Measurements from ENCODE around the gene DEFB124. TPM values are rescaled to one million over a fixed set of nuclear protein-coding genes. Genes with fewer than 3 reads are reported as not detected.

Gene DEFB124
- total and polyA plus RNA-seq, 2 of the 8 experiments (the other 6 are each of a cell fraction or from before 2014, with no cell fraction given) = not detected

GRCh38 chr20:31500527-31500926 lies 25.6 kb upstream of the DEFB124 start:
- no peak overlapping the region for H3K27ac ChIP-seq (ENCODE audit: low read depth, low read length)
- ChIA-PET CTCF (ENCODE audit: partially characterized antibody) (interaction anchor here (0.6 to 1.4 kb wide), 2 partner anchors 12 to 59 kb away, joined by 3 to 4 read pairs; no protein-coding TSS in a partner anchor), POLR2A (ENCODE audit: partially characterized antibody) (no interaction called here)
- no peak overlapping the region for H3K56ac ChIP-seq (replicated peaks; ENCODE audit: insufficient read length, low read depth, low read length)
- no peaks in the 10 kb centered on the region for H3K4me1 ChIP-seq (replicated peaks in 1 of 4; ENCODE audit: control insufficient read depth in 3 of 4, insufficient read depth in 4 of 4, low read length in 3 of 4)
- H3K36me3 ChIP-seq (ENCODE audit: control insufficient read depth in 2 of 4, insufficient read depth in 4 of 4, low read length in 3 of 4) = no peaks in the 10 kb centered on the region
- no peak overlapping the region for H3K14ac ChIP-seq (ENCODE audit: insufficient read length)
- no peak overlapping the region for H4K5ac ChIP-seq (ENCODE audit: insufficient read length, low read depth, low read length)
- no peak overlapping the region for H2BK20ac ChIP-seq (ENCODE audit: low read length)
- H3K79me2 ChIP-seq (ENCODE audit: control insufficient read depth in 1 of 2, insufficient read depth in 2 of 2, low read length in 2 of 2) = no peaks in the 10 kb centered on the region
- H3K4me3 ChIP-seq (ENCODE audit: extremely low read depth in 1 of 4, insufficient read depth in 2 of 4, low read depth in 3 of 4, low read length in 4 of 4) = no peak overlapping the region
- no peak overlapping the region for H3K4ac ChIP-seq (replicated peaks; ENCODE audit: insufficient read length, low read depth, low read length)
- H2BK12ac ChIP-seq (ENCODE audit: low read depth, low read length) = no peak overlapping the region
- H3K9ac ChIP-seq (replicated peaks in 1 of 4; ENCODE audit: extremely low read depth in 1 of 4, low read depth in 3 of 4, low read length in 3 of 4) = no peak overlapping the region
- no peaks in the 10 kb centered on the region for H4K20me1 ChIP-seq (replicated peaks in 1 of 2; ENCODE audit: control insufficient read depth in 1 of 2, insufficient read depth in 2 of 2, low read length in 2 of 2)
- no peak overlapping the region for H4K91ac ChIP-seq (replicated peaks; ENCODE audit: insufficient read length, low read length)
- no peak overlapping the region for H3K4me2 ChIP-seq (ENCODE audit: insufficient read depth in 1 of 2, low read depth in 2 of 2, low read length in 2 of 2)
- no peak overlapping the region for H2AK5ac ChIP-seq (ENCODE audit: low read depth, low read length)
- no peak overlapping the region for H2BK120ac ChIP-seq (replicated peaks; ENCODE audit: low read depth, low read length)
- no peak overlapping the region for H2AFZ ChIP-seq (ENCODE audit: low read length)
- H3K23ac ChIP-seq (ENCODE audit: insufficient read length) = no peak overlapping the region
- 48% methylated on average over 1 of the region's 1 CpG; no CpG with 5 or more reads in 1 of the 2 experiments for WGBS, 2 experiments (ENCODE audit: extremely low coverage in 1 of 2, insufficient coverage in 1 of 2, insufficient read length in 1 of 2, insufficient replicate concordance in 2 of 2, low coverage in 1 of 2, low lambda C conversion rate in 2 of 2, missing lambda C conversion rate in 1 of 2)
- FAIRE-seq (no peak), DNase-seq (ENCODE audit: low read depth in 1 of 2, low spot score in 2 of 2) (no peak)
- H3K27me3 ChIP-seq (replicated peaks in 1 of 4; ENCODE audit: control insufficient read depth in 3 of 4, extremely low read depth in 1 of 4, insufficient read depth in 3 of 4, low read length in 3 of 4) = no peaks in the 10 kb centered on the region
- no peak overlapping the region for H4K8ac ChIP-seq (ENCODE audit: extremely low read depth, insufficient read depth, low read length)
- H2BK5ac ChIP-seq (ENCODE audit: low read depth, low read length) = no peak overlapping the region
- no peaks in the 10 kb centered on the region for H3K79me1 ChIP-seq (ENCODE audit: low read depth, low read length)
- H3K9me3 ChIP-seq (ENCODE audit: insufficient read depth in 2 of 2, low read depth in 1 of 2, low read length in 1 of 2) = peaks cover 11 to 40% of the 10 kb centered on the region in 2 experiments; a peak in 3 of 4 replicates
- no peaks in the 10 kb centered on the region for H3K23me2 ChIP-seq (ENCODE audit: low read depth, low read length)
- no peak overlapping the region for H2BK15ac ChIP-seq (ENCODE audit: low read length)
- no peak overlapping the region for H3K18ac ChIP-seq (ENCODE audit: extremely low read depth, low read length)
- TF ChIP-seq ASH2L (IDR thresholded peaks at IDR 0.05; ENCODE audit: low read length) (no peak), NRF1 (IDR thresholded peaks at IDR 0.05; ENCODE audit: low read depth, low read length) (no peak), RBBP5 (IDR thresholded peaks at IDR 0.05; ENCODE audit: borderline replicate concordance, low read depth, low read length) (no peak), JUN (IDR thresholded peaks at IDR 0.05; ENCODE audit: low read depth, low read length) (no peak), CTCF (IDR thresholded peaks at IDR 0.05; ENCODE audit: control extremely low read depth in 1 of 3, insufficient read depth in 1 of 3, low read depth in 1 of 3, low read length in 3 of 3) (no peak), SAP30 (IDR thresholded peaks at IDR 0.05; ENCODE audit: insufficient read depth, insufficient replicate concordance, low read length) (no peak), SIN3A (conservative IDR thresholded peaks at IDR 0.05 in 1 of 2, IDR thresholded peaks at IDR 0.05 in 1 of 2; ENCODE audit: low read depth in 1 of 2, low read length in 2 of 2) (no peak), BCL11A (IDR thresholded peaks at IDR 0.05; ENCODE audit: low read depth in 2 of 2, low read length in 2 of 2) (no peak)
- TF ChIP-seq, protein P1, sequence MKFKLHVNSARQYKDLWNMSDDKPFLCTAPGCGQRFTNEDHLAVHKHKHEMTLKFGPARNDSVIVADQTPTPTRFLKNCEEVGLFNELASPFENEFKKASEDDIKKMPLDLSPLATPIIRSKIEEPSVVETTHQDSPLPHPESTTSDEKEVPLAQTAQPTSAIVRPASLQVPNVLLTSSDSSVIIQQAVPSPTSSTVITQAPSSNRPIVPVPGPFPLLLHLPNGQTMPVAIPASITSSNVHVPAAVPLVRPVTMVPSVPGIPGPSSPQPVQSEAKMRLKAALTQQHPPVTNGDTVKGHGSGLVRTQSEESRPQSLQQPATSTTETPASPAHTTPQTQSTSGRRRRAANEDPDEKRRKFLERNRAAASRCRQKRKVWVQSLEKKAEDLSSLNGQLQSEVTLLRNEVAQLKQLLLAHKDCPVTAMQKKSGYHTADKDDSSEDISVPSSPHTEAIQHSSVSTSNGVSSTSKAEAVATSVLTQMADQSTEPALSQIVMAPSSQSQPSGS (IDR thresholded peaks at IDR 0.05; ENCODE audit: low read length) = no peak
